ENCODE data around the gene HBA1.
"Not testable (repeated sequence)": the region's sequence is repeated elsewhere in the genome, so short reads cannot be mapped to it uniquely, and the experiment has no call there.

Gene HBA1

GRCh38 chr16:160242-160641, 16.2 kb upstream of the HBA1 start:
- DNase-seq (ENCODE audit: low spot score) = not testable (repeated sequence)

- no peak for DNase-seq (ENCODE audit: low spot score)
These were observed 15.7 kb upstream of the HBA1 start for GRCh38 chr16:160691-161190.

DNA sequence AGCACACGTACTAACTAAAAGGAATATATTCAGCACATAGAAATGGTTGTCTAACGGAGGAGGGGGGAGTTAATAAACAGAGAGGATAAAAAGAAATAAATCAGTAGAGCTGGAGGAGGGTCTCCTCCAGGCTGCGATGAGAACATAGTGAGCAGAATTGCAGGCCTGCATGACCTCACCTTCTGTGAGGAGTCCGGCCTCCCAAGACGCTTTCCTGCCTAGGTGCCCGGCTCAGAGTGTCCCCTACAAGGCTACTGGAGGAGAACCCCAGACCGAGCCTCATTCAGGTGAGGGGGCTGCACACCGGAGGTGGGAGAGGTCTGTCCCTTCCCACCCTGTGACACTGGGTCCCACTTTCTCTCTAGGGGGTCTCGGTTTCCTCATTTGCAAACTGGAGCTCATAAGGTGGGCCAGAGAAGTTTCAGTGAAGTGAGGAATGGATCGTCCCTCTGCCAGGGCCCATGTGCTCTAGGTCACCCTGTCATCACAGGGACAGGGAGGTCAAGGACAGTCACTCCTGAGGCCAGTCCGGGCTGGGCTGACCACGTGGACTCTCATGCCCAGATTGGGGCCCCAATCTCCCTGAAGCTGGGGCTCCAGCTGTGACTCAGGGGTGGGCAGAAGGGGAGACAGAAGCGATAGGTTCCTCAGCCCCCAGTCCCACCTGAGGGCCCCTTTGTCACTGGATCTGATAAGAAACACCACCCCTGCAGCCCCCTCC, 14.0 kb upstream of the HBA1 start:
- DNase-seq (ENCODE audit: low spot score) = no peak

DNA sequence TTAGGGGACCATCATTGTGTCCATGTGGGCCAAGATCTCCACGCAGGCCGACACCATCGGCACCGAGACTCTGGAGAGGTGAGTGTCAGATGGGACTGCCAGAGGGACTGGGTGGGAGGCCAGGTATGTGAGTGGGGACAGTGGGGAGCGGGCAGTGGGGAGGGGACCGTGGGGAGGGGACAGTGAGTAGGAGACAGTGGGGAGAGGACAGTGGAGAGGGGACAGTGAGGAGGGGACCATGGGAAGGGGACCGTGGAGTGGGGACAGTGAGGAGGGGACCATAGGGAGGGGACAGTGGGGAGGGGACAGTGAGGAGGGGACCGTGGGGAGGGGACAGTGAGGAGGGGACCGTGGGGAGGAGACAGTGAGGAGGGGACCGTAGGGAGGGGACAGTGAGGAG, 13.3 kb upstream of the HBA1 start:
- DNase-seq (ENCODE audit: low spot score) = not testable (repeated sequence)

DNA sequence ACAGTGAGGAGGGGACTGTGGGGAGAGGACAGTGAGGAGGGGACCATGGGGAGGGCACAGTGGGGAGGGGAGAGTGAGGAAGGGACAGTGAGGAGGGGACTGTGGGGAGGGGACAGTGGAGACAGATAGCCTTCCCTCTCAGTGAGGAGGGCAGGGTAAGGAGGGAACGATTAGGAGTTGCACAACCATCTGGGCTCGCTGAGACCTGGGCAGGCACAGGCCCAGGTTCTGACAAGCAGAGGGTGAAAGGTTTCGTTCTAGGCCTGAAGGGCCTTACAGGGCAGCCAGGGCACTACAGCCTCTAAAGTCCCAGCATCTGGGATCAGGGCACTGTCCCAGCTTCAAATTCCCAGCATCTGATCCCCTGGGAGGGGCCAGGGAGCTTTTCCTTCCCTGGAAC, 12.8 kb upstream of the HBA1 start:
- not testable (repeated sequence) for DNase-seq (ENCODE audit: low spot score)

DNA sequence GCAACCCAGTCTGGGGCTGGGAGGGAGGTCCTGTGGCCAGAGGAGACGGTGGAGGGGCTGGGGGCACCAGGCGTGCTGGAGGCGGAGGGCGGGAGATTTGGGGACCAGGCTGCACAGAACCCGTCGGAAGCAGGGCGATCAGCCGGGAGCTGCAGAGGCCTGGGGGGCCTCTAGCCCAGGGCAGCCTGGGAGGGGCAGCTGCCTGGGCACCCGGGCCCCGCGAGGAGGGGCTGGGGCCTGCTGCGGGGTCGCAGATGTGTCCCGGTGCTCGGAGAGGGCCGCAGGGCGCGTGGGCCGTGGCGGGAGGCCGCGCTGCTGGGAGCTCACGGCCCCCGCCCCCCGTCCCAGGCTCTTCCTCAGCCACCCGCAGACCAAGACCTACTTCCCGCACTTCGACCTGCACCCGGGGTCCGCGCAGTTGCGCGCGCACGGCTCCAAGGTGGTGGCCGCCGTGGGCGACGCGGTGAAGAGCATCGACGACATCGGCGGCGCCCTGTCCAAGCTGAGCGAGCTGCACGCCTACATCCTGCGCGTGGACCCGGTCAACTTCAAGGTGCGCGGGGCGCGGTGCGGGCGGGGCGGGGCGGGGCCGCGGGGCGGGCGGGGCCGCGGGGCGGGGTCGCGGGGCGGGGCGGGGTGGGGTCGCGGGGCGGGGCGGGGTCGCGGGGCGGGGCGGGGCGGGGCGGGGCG, 12.2 kb upstream of the HBA1 start:
- not testable (repeated sequence) for DNase-seq (ENCODE audit: low spot score)

DNA sequence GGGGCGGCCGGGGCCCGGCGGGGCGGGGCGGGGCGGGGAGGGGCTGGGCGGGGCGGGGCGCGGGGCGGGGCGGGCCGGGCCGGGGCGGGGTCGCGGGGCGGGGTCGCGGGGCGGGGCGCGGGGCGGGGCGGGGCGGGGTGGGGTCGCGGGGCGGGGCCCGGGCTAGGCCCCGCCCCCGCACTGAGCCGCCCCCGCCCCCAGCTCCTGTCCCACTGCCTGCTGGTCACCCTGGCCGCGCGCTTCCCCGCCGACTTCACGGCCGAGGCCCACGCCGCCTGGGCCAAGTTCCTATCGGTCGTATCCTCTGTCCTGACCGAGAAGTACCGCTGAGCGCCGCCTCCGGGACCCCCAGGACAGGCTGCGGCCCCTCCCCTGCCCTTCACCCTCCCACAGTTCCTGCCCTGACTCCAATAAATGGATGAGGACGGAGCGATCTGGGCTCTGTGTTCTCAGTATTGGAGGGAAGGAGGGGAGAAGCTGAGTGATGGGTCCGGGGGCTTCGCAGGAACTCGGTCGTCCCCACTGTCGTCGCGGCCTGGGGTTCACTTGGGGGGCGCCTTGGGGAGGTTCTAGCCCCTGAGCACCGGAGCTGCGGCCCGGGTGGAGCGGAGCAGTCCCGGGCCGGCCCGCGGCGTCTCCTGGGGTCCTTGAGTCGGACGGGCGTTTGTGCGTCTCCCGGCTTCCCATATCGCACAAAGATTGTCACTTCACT, 11.5 kb upstream of the HBA1 start:
- no peak for DNase-seq (ENCODE audit: low spot score)

DNA sequence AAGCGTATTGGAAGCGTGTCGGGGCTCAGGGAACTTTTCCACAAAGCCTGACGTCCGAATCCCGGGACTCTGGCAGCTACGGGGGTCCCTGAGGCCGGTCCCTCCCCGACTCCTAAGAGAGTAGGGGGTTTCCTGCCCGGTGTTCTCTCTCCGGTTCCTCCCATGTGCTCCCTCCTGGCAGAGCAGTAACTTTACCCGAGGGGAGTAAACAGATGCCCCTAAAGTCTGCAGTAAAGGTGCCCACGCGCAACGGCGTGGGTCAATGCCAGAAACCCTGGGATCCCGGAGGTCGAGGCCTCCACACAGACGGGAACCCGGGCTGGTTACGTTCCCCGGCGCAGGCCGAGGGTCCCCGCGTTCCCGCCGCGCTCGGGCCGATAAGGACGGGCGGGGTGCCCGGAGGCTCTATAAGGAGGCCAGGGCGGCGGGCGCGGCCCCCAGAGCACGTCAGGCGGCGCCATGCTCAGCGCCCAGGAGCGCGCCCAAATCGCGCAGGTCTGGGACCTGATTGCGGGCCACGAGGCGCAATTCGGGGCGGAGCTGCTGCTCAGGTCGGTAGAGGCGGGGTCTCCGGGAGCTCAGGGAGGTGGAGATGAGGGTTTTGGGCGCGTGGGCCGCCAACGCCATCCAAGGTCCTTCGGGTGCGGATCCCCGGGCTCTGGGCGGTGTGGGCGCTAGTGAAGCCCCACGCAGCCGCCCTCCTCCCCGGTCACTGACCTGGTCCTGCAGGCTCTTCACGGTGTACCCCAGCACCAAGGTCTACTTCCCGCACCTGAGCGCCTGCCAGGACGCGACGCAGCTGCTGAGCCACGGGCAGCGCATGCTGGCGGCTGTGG, 10.7 kb upstream of the HBA1 start, which contains the start of gene HBM:
HBM (plus strand) TSS at position 440 of the 836 bp plus-strand sequence; CDS start at position 460, 20 bp downstream.
- no peak for DNase-seq (ENCODE audit: low spot score)

GRCh38 chr16:166375-167121, 9.9 kb upstream of the HBA1 start:
- DNase-seq (ENCODE audit: low spot score) = no peak

DNA sequence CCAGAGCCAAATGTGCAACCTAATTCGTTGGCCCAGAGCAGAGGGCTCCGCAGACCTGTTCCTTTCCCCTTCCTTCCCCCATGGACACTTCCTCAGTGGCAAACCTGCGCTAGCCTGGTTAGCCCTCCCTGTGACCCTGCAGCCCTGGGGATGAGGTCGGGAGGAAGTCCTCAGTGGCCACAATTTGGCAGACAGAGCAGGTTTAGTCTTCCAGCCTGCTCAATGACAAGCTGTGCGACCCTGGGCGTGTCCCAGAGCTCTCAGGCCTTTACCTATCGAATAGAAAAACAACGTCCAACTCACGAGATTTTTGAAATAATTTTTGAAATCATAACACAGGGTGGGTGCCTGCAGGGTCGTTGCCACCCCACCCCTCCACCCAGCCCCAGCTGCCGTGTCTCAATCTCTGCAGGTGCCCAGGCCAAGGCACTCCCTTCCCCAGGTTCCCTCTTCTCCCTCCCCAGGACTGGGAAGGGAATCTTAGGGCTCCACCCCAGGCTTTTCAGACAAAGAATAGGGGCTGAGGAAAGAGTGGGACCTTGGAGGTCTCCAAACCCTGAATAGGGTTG, 9.3 kb upstream of the HBA1 start:
- DNase-seq (ENCODE audit: low spot score) = no peak

GRCh38 chr16:168424-168823, 8.1 kb upstream of the HBA1 start:
- DNase-seq (ENCODE audit: low spot score) = no peak

DNA sequence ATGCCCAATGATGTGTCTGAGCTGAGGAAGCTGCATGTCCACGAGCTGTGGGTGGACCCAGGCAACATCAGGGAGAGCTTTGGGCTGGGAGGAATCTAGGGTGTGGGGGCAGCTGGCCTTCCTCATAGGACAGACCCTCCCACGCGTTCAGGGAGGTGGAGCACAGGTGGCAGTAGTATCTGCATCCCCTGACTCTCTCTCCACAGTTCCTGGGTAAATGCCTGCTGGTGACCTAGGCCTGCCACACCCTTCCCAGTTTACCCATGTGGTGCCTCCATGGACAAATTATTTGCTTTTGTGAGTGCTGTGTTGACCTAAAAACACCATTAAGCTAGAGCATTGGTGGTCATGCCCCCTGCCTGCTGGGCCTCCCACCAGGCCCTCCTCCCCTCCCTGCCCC, 7.5 kb upstream of the HBA1 start:
- DNase-seq (ENCODE audit: low spot score) = no peak

DNA sequence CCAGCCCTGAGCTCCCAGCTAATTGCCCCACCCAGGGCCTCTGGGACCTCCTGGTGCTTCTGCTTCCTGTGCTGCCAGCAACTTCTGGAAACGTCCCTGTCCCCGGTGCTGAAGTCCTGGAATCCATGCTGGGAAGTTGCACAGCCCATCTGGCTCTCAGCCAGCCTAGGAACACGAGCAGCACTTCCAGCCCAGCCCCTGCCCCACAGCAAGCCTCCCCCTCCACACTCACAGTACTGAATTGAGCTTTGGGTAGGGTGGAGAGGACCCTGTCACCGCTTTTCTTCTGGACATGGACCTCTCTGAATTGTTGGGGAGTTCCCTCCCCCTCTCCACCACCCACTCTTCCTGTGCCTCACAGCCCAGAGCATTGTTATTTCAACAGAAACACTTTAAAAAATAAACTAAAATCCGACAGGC, 6.4 kb upstream of the HBA1 start:
- not testable (repeated sequence) for DNase-seq (ENCODE audit: low spot score)

DNA sequence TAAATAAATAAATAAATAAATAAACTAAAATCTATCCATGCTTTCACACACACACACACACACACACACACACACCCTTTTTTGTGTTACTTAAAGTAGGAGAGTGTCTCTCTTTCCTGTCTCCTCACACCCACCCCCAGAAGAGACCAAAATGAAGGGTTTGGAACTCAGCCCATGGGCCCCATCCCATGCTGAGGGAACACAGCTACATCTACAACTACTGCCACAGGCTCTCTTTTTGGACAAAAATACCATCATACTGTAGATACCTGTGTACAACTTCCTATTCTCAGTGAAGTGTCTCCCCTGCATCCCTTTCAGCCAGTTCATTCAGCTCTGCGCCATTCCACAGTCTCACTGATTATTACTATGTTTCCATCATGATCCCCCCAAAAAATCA, 5.7 kb upstream of the HBA1 start:
- no peak for DNase-seq (ENCODE audit: low spot score)

- not testable (repeated sequence) for DNase-seq (ENCODE audit: low spot score)
These were observed 4.0 kb upstream of the HBA1 start, which contains the start of gene HBA2 for GRCh38 chr16:172374-172941. HBA2 (plus strand) TSS chr16:172876; CDS start chr16:172913, 37 bp downstream.

DNA sequence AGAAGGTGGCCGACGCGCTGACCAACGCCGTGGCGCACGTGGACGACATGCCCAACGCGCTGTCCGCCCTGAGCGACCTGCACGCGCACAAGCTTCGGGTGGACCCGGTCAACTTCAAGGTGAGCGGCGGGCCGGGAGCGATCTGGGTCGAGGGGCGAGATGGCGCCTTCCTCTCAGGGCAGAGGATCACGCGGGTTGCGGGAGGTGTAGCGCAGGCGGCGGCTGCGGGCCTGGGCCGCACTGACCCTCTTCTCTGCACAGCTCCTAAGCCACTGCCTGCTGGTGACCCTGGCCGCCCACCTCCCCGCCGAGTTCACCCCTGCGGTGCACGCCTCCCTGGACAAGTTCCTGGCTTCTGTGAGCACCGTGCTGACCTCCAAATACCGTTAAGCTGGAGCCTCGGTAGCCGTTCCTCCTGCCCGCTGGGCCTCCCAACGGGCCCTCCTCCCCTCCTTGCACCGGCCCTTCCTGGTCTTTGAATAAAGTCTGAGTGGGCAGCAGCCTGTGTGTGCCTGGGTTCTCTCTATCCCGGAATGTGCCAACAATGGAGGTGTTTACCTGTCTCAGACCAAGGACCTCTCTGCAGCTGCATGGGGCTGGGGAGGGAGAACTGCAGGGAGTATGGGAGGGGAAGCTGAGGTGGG, 3.1 kb upstream of the HBA1 start:
- DNase-seq (ENCODE audit: low spot score) = not testable (repeated sequence)

GRCh38 chr16:173928-174769, 2.3 kb upstream of the HBA1 start:
- DNase-seq (ENCODE audit: low spot score) = not testable (repeated sequence)

GRCh38 chr16:175011-175949, 1.2 kb upstream of the HBA1 start:
- DNase-seq (ENCODE audit: low spot score) = no peak
